ENCODE results near the gene PLAC9.

Gene PLAC9

GRCh38 chr10:80191589-80192270 is 59.2 kb downstream of the PLAC9 start:
- Histone ChIP-seq H3K9me2 (replicated peaks; ENCODE audit: insufficient read depth, low read length) (no peaks in the 10 kb centered on the region), H3K27ac (ENCODE audit: low read depth, low read length) (no peak overlapping the region), H3K4me2 (ENCODE audit: low read depth, low read length, poor library complexity, severe bottlenecking) (no peak overlapping the region), H3K27me3 (ENCODE audit: low read length) (no peaks in the 10 kb centered on the region), H3K9ac (ENCODE audit: low read length) (no peak overlapping the region), H3F3A (ENCODE audit: insufficient read depth) (peaks cover 15% of the 10 kb centered on the region), H3K79me2 (ENCODE audit: insufficient read depth, low read length) (peaks cover 85% of the 10 kb centered on the region), H3K36me3 (ENCODE audit: low read length) (peaks cover 10% of the 10 kb centered on the region; the same call in 1 of the 2 replicates), H4K20me1 (ENCODE audit: low read depth, low read length) (no peaks in the 10 kb centered on the region), H2AFZ (ENCODE audit: low read depth, low read length, severe bottlenecking) (no peak overlapping the region), H3K4me3 (ENCODE audit: insufficient read depth, low read length, poor library complexity, severe bottlenecking) (no peak overlapping the region), H3K9me3 (ENCODE audit: insufficient read depth, low read length) (peaks cover 5% of the 10 kb centered on the region; the same call in 1 of the 2 replicates)
- TF ChIP-seq CTCF (IDR thresholded peaks at IDR 0.05; ENCODE audit: insufficient read depth, low read length, poor library complexity, severe bottlenecking) (no peak), EZH2phosphoT487 (conservative IDR thresholded peaks at IDR 0.05; ENCODE audit: low read length) (no peak)

GRCh38 chr10:80192553-80192952 is 60.0 kb downstream of the PLAC9 start:
- TF ChIP-seq EZH2phosphoT487 (conservative IDR thresholded peaks at IDR 0.05; ENCODE audit: low read length) (no peak), CTCF (IDR thresholded peaks at IDR 0.05; ENCODE audit: insufficient read depth, low read length, poor library complexity, severe bottlenecking) (no peak)
- Histone ChIP-seq H3K27ac (ENCODE audit: low read depth, low read length) (no peak overlapping the region), H2AFZ (ENCODE audit: low read depth, low read length, severe bottlenecking) (no peak overlapping the region), H3K79me2 (ENCODE audit: insufficient read depth, low read length) (peaks cover 87% of the 10 kb centered on the region), H3K4me3 (ENCODE audit: insufficient read depth, low read length, poor library complexity, severe bottlenecking) (no peak overlapping the region), H3K27me3 (ENCODE audit: low read length) (no peaks in the 10 kb centered on the region), H3K9ac (ENCODE audit: low read length) (no peak overlapping the region), H3K9me3 (ENCODE audit: insufficient read depth, low read length) (peaks cover 5% of the 10 kb centered on the region; the same call in 1 of the 2 replicates), H4K20me1 (ENCODE audit: low read depth, low read length) (no peaks in the 10 kb centered on the region), H3K36me3 (ENCODE audit: low read length) (peaks cover 10% of the 10 kb centered on the region; the same call in 1 of the 2 replicates), H3K4me2 (ENCODE audit: low read depth, low read length, poor library complexity, severe bottlenecking) (no peak overlapping the region), H3K9me2 (replicated peaks; ENCODE audit: insufficient read depth, low read length) (no peaks in the 10 kb centered on the region), H3F3A (ENCODE audit: insufficient read depth) (peaks cover 20% of the 10 kb centered on the region)

- no peak overlapping the region for H3K4me3 ChIP-seq (ENCODE audit: insufficient read depth, low read length, poor library complexity, severe bottlenecking)
- H3K4me2 ChIP-seq (ENCODE audit: low read depth, low read length, poor library complexity, severe bottlenecking), result no peak overlapping the region
- no peak overlapping the region for H2AFZ ChIP-seq (ENCODE audit: low read depth, low read length, severe bottlenecking)
- H3K9me3 ChIP-seq (ENCODE audit: insufficient read depth, low read length), result peaks cover 5% of the 10 kb centered on the region; the same call in 1 of the 2 replicates
- H3K79me2 ChIP-seq (ENCODE audit: insufficient read depth, low read length), result peaks cover 95% of the 10 kb centered on the region
- TF ChIP-seq CTCF (IDR thresholded peaks at IDR 0.05; ENCODE audit: insufficient read depth, low read length, poor library complexity, severe bottlenecking), result no peak
- TF ChIP-seq EZH2phosphoT487 (conservative IDR thresholded peaks at IDR 0.05; ENCODE audit: low read length), result no peak
- H3F3A ChIP-seq (ENCODE audit: insufficient read depth), result peaks cover 5% of the 10 kb centered on the region; the same call in 1 of the 2 replicates
- H3K36me3 ChIP-seq (ENCODE audit: low read length), result peaks cover 10% of the 10 kb centered on the region; the same call in 1 of the 2 replicates
- no peak overlapping the region for H3K9ac ChIP-seq (ENCODE audit: low read length)
- H3K27ac ChIP-seq (ENCODE audit: low read depth, low read length), result no peak overlapping the region
- no peaks in the 10 kb centered on the region for H4K20me1 ChIP-seq (ENCODE audit: low read depth, low read length)
- H3K9me2 ChIP-seq (replicated peaks; ENCODE audit: insufficient read depth, low read length), result no peaks in the 10 kb centered on the region
- H3K27me3 ChIP-seq (ENCODE audit: low read length), result no peaks in the 10 kb centered on the region
Observed at GRCh38 chr10:80194373-80195045, 62.0 kb downstream of the PLAC9 start.

All from SU-DHL-6 (cell line).